MCF 10A (cell line): ENCODE results near the gene DIP2C. TPM values are rescaled to one million over a fixed set of nuclear protein-coding genes. Genes with fewer than 3 reads are reported as not detected.
"Not testable (repeated sequence)": the region's sequence is repeated elsewhere in the genome, so short reads cannot be mapped to it uniquely, and the experiment has no call there.

Source experiments
- BruUV-seq: library from RNA; stranded (reverse); fragments of 400-500 nt; replicated peaks from 2 replicates; lab custom pipeline; 2021; lab: Mats Ljungman, UMichigan
- CTCF ChIA-PET: fragments of 300-600 bp; sonication (Branson Sonifier 250); formaldehyde crosslinking; extraction: SDS; loops from one replicate; lab custom pipeline; 2021; ENCODE audit warnings: antibody characterized with exemption, inconsistent platforms; lab: Yijun Ruan, JAX
- POLR2A ChIA-PET: fragments of 300-600, 350-650 bp; sonication (Branson Sonifier 250); formaldehyde crosslinking; extraction: SDS; loops from one replicate; lab custom pipeline; 2020; ENCODE audit warnings: antibody characterized with exemption, inconsistent platforms; lab: Yijun Ruan, JAX
- DNase-seq: peaks from one replicate; pipeline ENCODE4 v3.0.0-alpha.2; 2018; ENCODE audit not compliant: unreplicated experiment
- H3K27ac Mint-ChIP-seq: one replicate; pipeline ENCODE4 v1.8.0; 2022; ENCODE audit warnings: mild to moderate bottlenecking, low read depth, mixed read lengths; ENCODE audit not compliant: unreplicated experiment
- H3K27me3 Mint-ChIP-seq: one replicate; pipeline ENCODE4 v1.8.0; 2022; ENCODE audit warnings: mixed read lengths; ENCODE audit not compliant: insufficient read depth, unreplicated experiment
- H3K36me3 Mint-ChIP-seq: one replicate; pipeline ENCODE4 v1.8.0; 2022; ENCODE audit warnings: mild to moderate bottlenecking, moderate library complexity, mixed read lengths; ENCODE audit not compliant: insufficient read depth, unreplicated experiment
- H3K4me1 Mint-ChIP-seq: one replicate; pipeline ENCODE4 v1.8.0; 2022; ENCODE audit warnings: mixed read lengths; ENCODE audit not compliant: insufficient read depth, unreplicated experiment
- H3K4me3 Mint-ChIP-seq: one replicate; pipeline ENCODE4 v1.8.0; 2022; ENCODE audit warnings: mild to moderate bottlenecking, moderate library complexity, mixed read lengths; ENCODE audit not compliant: unreplicated experiment
- H3K9me3 Mint-ChIP-seq: one replicate; pipeline ENCODE4 v1.8.0; 2022; ENCODE audit warnings: mixed read lengths; ENCODE audit not compliant: unreplicated experiment
- intact Hi-C: fragments of 100-400 bp; cut with micrococcal nuclease; formaldehyde crosslinking; loops from 2 replicates; pipeline ENCODE4 v1.14.1; 2022
- total RNA-seq: library from RNA; stranded (reverse); gene quantifications from 2 replicates; pipeline ENCODE4 v1.2.3, GENCODE V29; 2022
- TF ChIP-seq, protein P1 (sequence below): fragments of 200-600 bp; IDR thresholded peaks from one replicate; pipeline ENCODE4 v1.8.0; 2022; ENCODE audit warnings: antibody characterized with exemption, mild to moderate bottlenecking; ENCODE audit not compliant: unreplicated experiment

DIP2C gene
- total RNA-seq, 1 experiment from 2014 or later: 0.37 TPM

DNA sequence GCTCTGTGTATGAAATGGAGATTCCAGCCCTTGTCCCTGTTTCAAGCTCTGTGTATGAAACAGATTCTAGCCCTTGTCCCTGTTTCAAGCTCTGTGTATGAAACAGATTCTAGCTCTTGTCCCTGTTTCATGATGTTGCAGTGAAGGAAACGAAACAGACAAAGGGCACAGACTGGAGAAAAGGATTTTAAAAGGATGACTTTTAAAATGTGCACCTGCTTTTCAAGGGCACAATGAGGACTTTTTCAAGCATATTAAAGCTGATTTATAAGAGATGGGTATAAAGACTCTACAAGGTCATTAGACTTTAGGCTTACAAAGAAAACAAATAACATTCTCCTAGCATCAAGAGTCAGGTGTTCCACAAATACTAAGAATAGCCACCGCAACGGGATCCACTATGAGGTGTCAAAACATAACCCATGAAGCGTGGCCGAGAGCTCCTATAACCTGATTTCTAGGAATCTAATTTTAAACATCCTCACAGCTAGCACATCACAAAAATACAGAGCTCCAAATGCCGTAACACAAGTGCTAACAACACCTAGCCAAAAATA lies 29.0 kb downstream of the DIP2C start:
- TF ChIP-seq, protein P1, sequence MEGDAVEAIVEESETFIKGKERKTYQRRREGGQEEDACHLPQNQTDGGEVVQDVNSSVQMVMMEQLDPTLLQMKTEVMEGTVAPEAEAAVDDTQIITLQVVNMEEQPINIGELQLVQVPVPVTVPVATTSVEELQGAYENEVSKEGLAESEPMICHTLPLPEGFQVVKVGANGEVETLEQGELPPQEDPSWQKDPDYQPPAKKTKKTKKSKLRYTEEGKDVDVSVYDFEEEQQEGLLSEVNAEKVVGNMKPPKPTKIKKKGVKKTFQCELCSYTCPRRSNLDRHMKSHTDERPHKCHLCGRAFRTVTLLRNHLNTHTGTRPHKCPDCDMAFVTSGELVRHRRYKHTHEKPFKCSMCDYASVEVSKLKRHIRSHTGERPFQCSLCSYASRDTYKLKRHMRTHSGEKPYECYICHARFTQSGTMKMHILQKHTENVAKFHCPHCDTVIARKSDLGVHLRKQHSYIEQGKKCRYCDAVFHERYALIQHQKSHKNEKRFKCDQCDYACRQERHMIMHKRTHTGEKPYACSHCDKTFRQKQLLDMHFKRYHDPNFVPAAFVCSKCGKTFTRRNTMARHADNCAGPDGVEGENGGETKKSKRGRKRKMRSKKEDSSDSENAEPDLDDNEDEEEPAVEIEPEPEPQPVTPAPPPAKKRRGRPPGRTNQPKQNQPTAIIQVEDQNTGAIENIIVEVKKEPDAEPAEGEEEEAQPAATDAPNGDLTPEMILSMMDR: no peak
- DNase-seq: no peak
- no TSS peak for BruUV-seq
- intact Hi-C loops: no loop called here
- POLR2A ChIA-PET: interaction anchor here (0.7 kb wide), 1 partner anchor 12 kb away, joined by 3 read pairs; no protein-coding TSS in a partner anchor
- no peaks in the 10 kb centered on the region for H3K36me3 Mint-ChIP-seq
- H3K27me3 Mint-ChIP-seq: no peaks in the 10 kb centered on the region
- CTCF ChIA-PET: interaction anchor here (0.6 to 0.7 kb wide), 2 partner anchors 20 to 1898 kb away, joined by 3 read pairs; no protein-coding TSS in a partner anchor
- no peaks in the 10 kb centered on the region for H3K4me1 Mint-ChIP-seq
- no peaks in the 10 kb centered on the region for H3K9me3 Mint-ChIP-seq
- H3K4me3 Mint-ChIP-seq: no peak overlapping the region
- no peak overlapping the region for H3K27ac Mint-ChIP-seq

GRCh38 chr10:659688-660141 lies 29.8 kb downstream of the DIP2C start:
- ChIA-PET CTCF (interaction anchor here (0.7 kb wide), 1 partner anchor 20 kb away, joined by 3 read pairs; no protein-coding TSS in a partner anchor), POLR2A (no interaction called here)
- no peak for DNase-seq
- no peak overlapping the region for H3K4me3 Mint-ChIP-seq
- BruUV-seq: no TSS peak
- no peaks in the 10 kb centered on the region for H3K4me1 Mint-ChIP-seq
- no peak overlapping the region for H3K27ac Mint-ChIP-seq
- H3K9me3 Mint-ChIP-seq: no peaks in the 10 kb centered on the region
- intact Hi-C loops: no loop called here
- no peaks in the 10 kb centered on the region for H3K36me3 Mint-ChIP-seq
- no peaks in the 10 kb centered on the region for H3K27me3 Mint-ChIP-seq
- TF ChIP-seq, protein P1: no peak

GRCh38 chr10:657816-658350 lies 31.6 kb downstream of the DIP2C start:
- H3K9me3 Mint-ChIP-seq, POLR2A ChIA-PET, H3K4me3 Mint-ChIP-seq, H3K27me3 Mint-ChIP-seq, H3K4me1 Mint-ChIP-seq, H3K36me3 Mint-ChIP-seq, H3K27ac Mint-ChIP-seq, DNase-seq, intact Hi-C loops, CTCF ChIA-PET, BruUV-seq: not testable (repeated sequence)

DNA sequence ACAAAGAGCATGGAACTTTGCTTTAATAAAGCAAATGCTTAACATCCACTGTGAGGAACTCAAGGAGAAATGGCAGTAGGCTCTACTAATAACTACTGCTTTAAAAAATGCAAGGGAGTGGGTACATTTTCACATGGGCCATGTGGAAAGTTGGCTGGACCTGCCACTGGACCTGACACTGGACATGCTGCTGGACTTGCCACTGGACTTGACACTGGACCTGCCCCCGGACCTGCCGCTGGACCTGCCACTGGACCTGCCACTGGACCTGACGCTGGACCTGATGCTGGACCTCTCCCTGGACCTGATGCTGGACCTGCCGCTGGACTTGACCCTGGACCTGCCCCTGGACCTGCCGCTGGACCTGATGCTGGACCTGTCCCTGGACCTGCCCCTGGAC lies 32.6 kb downstream of the DIP2C start:
- TF ChIP-seq, protein P1: no peak
- no peaks in the 10 kb centered on the region for H3K36me3 Mint-ChIP-seq
- no peaks in the 10 kb centered on the region for H3K27me3 Mint-ChIP-seq
- POLR2A ChIA-PET: no interaction called here
- no peaks in the 10 kb centered on the region for H3K4me1 Mint-ChIP-seq
- DNase-seq: no peak
- intact Hi-C loops: no loop called here
- BruUV-seq: no TSS peak
- no peak overlapping the region for H3K4me3 Mint-ChIP-seq
- H3K9me3 Mint-ChIP-seq: no peaks in the 10 kb centered on the region
- no peak overlapping the region for H3K27ac Mint-ChIP-seq
- CTCF ChIA-PET: no interaction called here
